Cardiac muscle cell (in vitro differentiated cells and primary cell): Measurements from ENCODE around the gene DBNL. TPM values are rescaled to one million over a fixed set of nuclear protein-coding genes. Genes with fewer than 3 reads are reported as not detected.

Experiments used
- DNase-seq, 2 donors: peaks; one replicate each; pipeline versions ENCODE4 v3.0.0 to v3.0.0-alpha.2; 2010 to 2017; ENCODE audit warnings: low read depth in 1 of 2, low spot score in 1 of 2
- H3K27ac ChIP-seq: fragments of 200-600 bp; sonication (generic); 2 replicates; pipeline ENCODE4 v1.5.1; 2016
- H3K27me3 ChIP-seq: fragments of 200-600 bp; sonication (generic); 2 replicates; pipeline ENCODE4 v1.6.0; 2016; ENCODE audit warnings: control low read depth
- H3K36me3 ChIP-seq: fragments of 200-600 bp; sonication (generic); 2 replicates; pipeline ENCODE4 v1.5.1; 2016; ENCODE audit warnings: control low read depth
- H3K4me1 ChIP-seq: fragments of 200-600 bp; sonication (generic); 2 replicates; pipeline ENCODE4 v1.8.1; 2017; ENCODE audit warnings: low read depth, mild to moderate bottlenecking, mixed run types
- H3K4me3 ChIP-seq: fragments of 200-600 bp; sonication (generic); 2 replicates; pipeline ENCODE4 v1.5.1; 2016; ENCODE audit warnings: mild to moderate bottlenecking
- H3K9me3 ChIP-seq: fragments of 200-600 bp; sonication (generic); 2 replicates; pipeline ENCODE4 v1.5.1; 2017; ENCODE audit warnings: low read depth, mild to moderate bottlenecking, control low read depth
- CTCF ChIP-seq: IDR thresholded peaks from 2 replicates; pipeline ENCODE4 v1.5.1; 2012; ENCODE audit warnings: low read depth, mild to moderate bottlenecking, low read length
- polyA plus RNA-seq: library from polyadenylated mRNA; unstranded; fragments of >200 nt; fragmentation: Nextera tagmentation; extraction: Ambion mirVana; gene quantifications from 2 replicates; pipeline ENCODE4 v1.2.1, GENCODE V29; 2016
- total RNA-seq: library from RNA; depleted of rRNA; stranded (reverse); fragments of >200 nt; gene quantifications from 2 replicates; pipeline ENCODE4 v1.2.3, GENCODE V29; 2016

DBNL gene
- total and polyA plus RNA-seq, 2 experiments from 2014 or later: 129 to 130 TPM

- Histone ChIP-seq H3K36me3 (no peaks in the 10 kb centered on the region), H3K9me3 (no peaks in the 10 kb centered on the region), H3K27ac (peak overlapping the region; percentile 37), H3K4me1 (no peaks in the 10 kb centered on the region), H3K27me3 (no peaks in the 10 kb centered on the region), H3K4me3 (no peak overlapping the region)
- TF ChIP-seq CTCF: no peak
- peak in 1 of 2 donors; percentile 85 for DNase-seq
These were observed 56.2 kb downstream of the DBNL start for GRCh38 chr7:44100458-44101302.

GRCh38 chr7:44101303-44101965 lies 56.9 kb downstream of the DBNL start:
- no peaks in the 10 kb centered on the region for H3K27me3 ChIP-seq
- no peak overlapping the region for H3K4me3 ChIP-seq
- DNase-seq: no peak
- H3K9me3 ChIP-seq: no peaks in the 10 kb centered on the region
- H3K27ac ChIP-seq: no peak overlapping the region
- no peaks in the 10 kb centered on the region for H3K4me1 ChIP-seq
- no peak for TF ChIP-seq CTCF
- no peaks in the 10 kb centered on the region for H3K36me3 ChIP-seq

- H3K36me3 ChIP-seq: no peaks in the 10 kb centered on the region
- no peak for TF ChIP-seq CTCF
- no peak overlapping the region for H3K27ac ChIP-seq
- H3K4me1 ChIP-seq: no peaks in the 10 kb centered on the region
- H3K27me3 ChIP-seq: no peaks in the 10 kb centered on the region
- H3K4me3 ChIP-seq: no peak overlapping the region
- no peaks in the 10 kb centered on the region for H3K9me3 ChIP-seq
- peak in 1 of 2 donors; percentile 43 for DNase-seq
These were observed 57.7 kb downstream of the DBNL start for GRCh38 chr7:44101966-44102845.

- H3K9me3 ChIP-seq: no peaks in the 10 kb centered on the region
- no peaks in the 10 kb centered on the region for H3K36me3 ChIP-seq
- no peak overlapping the region for H3K4me3 ChIP-seq
- no peak for DNase-seq
- H3K27me3 ChIP-seq: no peaks in the 10 kb centered on the region
- no peak for TF ChIP-seq CTCF
- H3K4me1 ChIP-seq: no peaks in the 10 kb centered on the region
- no peak overlapping the region for H3K27ac ChIP-seq
These were observed 58.5 kb downstream of the DBNL start for GRCh38 chr7:44102846-44103565.

- DNase-seq: no peak
- Histone ChIP-seq H3K9me3 (no peaks in the 10 kb centered on the region), H3K27ac (no peak overlapping the region), H3K4me3 (peak overlapping the region; percentile 76), H3K4me1 (no peaks in the 10 kb centered on the region), H3K36me3 (no peaks in the 10 kb centered on the region), H3K27me3 (no peaks in the 10 kb centered on the region)
- no peak for TF ChIP-seq CTCF
These were observed 59.0 kb downstream of the DBNL start for GRCh38 chr7:44103566-44103922.
